Epithelial cell of esophagus (primary cell): ENCODE data around the gene MYH9.

Source experiments
- DNase-seq: peaks from one replicate; pipeline ENCODE4 v3.0.0; 2010; ENCODE audit warnings: low read depth
- H3K4me3 ChIP-seq: 2 replicates; pipeline ENCODE4 v1.5.1; 2011; ENCODE audit warnings: mild to moderate bottlenecking, low read length, control low read depth
- CTCF ChIP-seq: IDR thresholded peaks from 2 replicates; pipeline ENCODE4 v1.5.1; 2011; ENCODE audit warnings: low read depth, mild to moderate bottlenecking, low read length, control low read depth, inconsistent platforms; ENCODE audit not compliant: insufficient read depth; ENCODE audit errors: missing control alignments

Gene MYH9

GRCh38 chr22:36367479-36367878 is 20.3 kb downstream of the MYH9 start:
- no peak overlapping the region for H3K4me3 ChIP-seq
- no peak for DNase-seq
- TF ChIP-seq CTCF: no peak

GRCh38 chr22:36367066-36367465 is 20.7 kb downstream of the MYH9 start:
- DNase-seq: no peak
- H3K4me3 ChIP-seq: no peak overlapping the region
- no peak for TF ChIP-seq CTCF

GRCh38 chr22:36366291-36366708 is 21.5 kb downstream of the MYH9 start:
- TF ChIP-seq CTCF: no peak
- DNase-seq: peak; percentile 68
- no peak overlapping the region for H3K4me3 ChIP-seq

GRCh38 chr22:36365020-36365411 is 22.8 kb downstream of the MYH9 start:
- DNase-seq: peak; percentile 95
- no peak for TF ChIP-seq CTCF
- H3K4me3 ChIP-seq: no peak overlapping the region

GRCh38 chr22:36364255-36365019 is 23.3 kb downstream of the MYH9 start:
- no peak for DNase-seq
- no peak overlapping the region for H3K4me3 ChIP-seq
- no peak for TF ChIP-seq CTCF

GRCh38 chr22:36363349-36363981 is 24.3 kb downstream of the MYH9 start:
- no peak for TF ChIP-seq CTCF
- DNase-seq: no peak
- H3K4me3 ChIP-seq: no peak overlapping the region
